Common myeloid progenitor, CD34-positive (primary cell): Measurements from ENCODE around the gene NEUROG2.
A peak's percentile ranks its signal among the peaks of the same experiment; 100 is the strongest.

Experiments
- CTCF ChIA-PET: fragments of 350-600 bp; sonication (Branson Sonifier 250); formaldehyde crosslinking; loops from one replicate; lab custom pipeline; 2021; ENCODE audit warnings: antibody characterized with exemption; lab: Charles Lee
- POLR2A ChIA-PET: fragments of 350-600 bp; sonication (Branson Sonifier 250); formaldehyde crosslinking; loops from one replicate; lab custom pipeline; 2021; ENCODE audit warnings: antibody characterized with exemption; lab: Charles Lee
- DNase-seq, 3 donors: peaks; one replicate each; pipeline versions ENCODE4 v3.0.0 to v3.0.0-alpha.2; 2013
- H3K27ac ChIP-seq, 2 experiments: 1 replicate in 1 of 2; 2 replicates in 1 of 2; pipeline ENCODE4 v1.7.0; 2013; ENCODE audit warnings: inconsistent platforms in 2 of 2, low read length in 2 of 2, mild to moderate bottlenecking in 2 of 2, low read depth in 1 of 2, moderate library complexity in 1 of 2; ENCODE audit not compliant: severe bottlenecking in 2 of 2, insufficient read depth in 1 of 2, poor library complexity in 1 of 2
- H3K27me3 ChIP-seq, 5 experiments: replicated peaks in 2 of 5; 1 replicate in 3 of 5; 2 replicates in 2 of 5; pipeline versions ENCODE4 v1.6.1 to v1.7.0; 2013; ENCODE audit warnings: low read length in 4 of 5, mild to moderate bottlenecking in 2 of 5, moderate library complexity in 2 of 5, inconsistent platforms in 1 of 5; ENCODE audit not compliant: insufficient read depth in 5 of 5, control insufficient read depth in 4 of 5
- H3K36me3 ChIP-seq, 4 experiments: 1 replicate in 2 of 4; 2 replicates in 2 of 4; pipeline versions ENCODE4 v1.6.1 to v1.7.0; 2013; ENCODE audit warnings: low read length in 3 of 4, control low read depth in 1 of 4, mild to moderate bottlenecking in 1 of 4; ENCODE audit not compliant: control insufficient read depth in 4 of 4, insufficient read depth in 4 of 4
- H3K4me1 ChIP-seq, 4 experiments: 1 replicate in 3 of 4; 2 replicates in 1 of 4; pipeline versions ENCODE4 v1.6.1 to v1.7.1; 2013; ENCODE audit warnings: low read length in 3 of 4, mild to moderate bottlenecking in 3 of 4, control low read depth in 1 of 4, inconsistent platforms in 1 of 4, moderate library complexity in 1 of 4; ENCODE audit not compliant: control insufficient read depth in 4 of 4, insufficient read depth in 4 of 4; ENCODE audit errors: control extremely low read depth in 1 of 4
- H3K4me3 ChIP-seq, 7 experiments: 1 replicate in 4 of 7; 2 replicates in 3 of 7; pipeline versions ENCODE4 v1.5.1 to v1.7.0; 2013; ENCODE audit warnings: mild to moderate bottlenecking in 7 of 7, low read length in 6 of 7, moderate library complexity in 6 of 7, inconsistent platforms in 2 of 7, low read depth in 2 of 7, control low read depth in 1 of 7; ENCODE audit not compliant: insufficient read depth in 4 of 7, control insufficient read depth in 1 of 7; ENCODE audit errors: extremely low read depth in 1 of 7
- H3K9me3 ChIP-seq, 5 experiments: 1 replicate in 4 of 5; 2 replicates in 1 of 5; pipeline versions ENCODE4 v1.6.1 to v1.7.1; 2013; ENCODE audit warnings: low read length in 4 of 5, mild to moderate bottlenecking in 2 of 5, inconsistent platforms in 1 of 5, low read depth in 1 of 5, moderate library complexity in 1 of 5; ENCODE audit not compliant: control insufficient read depth in 4 of 5, insufficient read depth in 2 of 5; ENCODE audit errors: control extremely low read depth in 1 of 5
- WGBS: methylation state at CpG from one replicate; pipeline ENCODE4 v1.1.5; 2013; ENCODE audit not compliant: insufficient coverage; 5-methylcytosine and 5-hydroxymethylcytosine counted together

Gene NEUROG2

DNA sequence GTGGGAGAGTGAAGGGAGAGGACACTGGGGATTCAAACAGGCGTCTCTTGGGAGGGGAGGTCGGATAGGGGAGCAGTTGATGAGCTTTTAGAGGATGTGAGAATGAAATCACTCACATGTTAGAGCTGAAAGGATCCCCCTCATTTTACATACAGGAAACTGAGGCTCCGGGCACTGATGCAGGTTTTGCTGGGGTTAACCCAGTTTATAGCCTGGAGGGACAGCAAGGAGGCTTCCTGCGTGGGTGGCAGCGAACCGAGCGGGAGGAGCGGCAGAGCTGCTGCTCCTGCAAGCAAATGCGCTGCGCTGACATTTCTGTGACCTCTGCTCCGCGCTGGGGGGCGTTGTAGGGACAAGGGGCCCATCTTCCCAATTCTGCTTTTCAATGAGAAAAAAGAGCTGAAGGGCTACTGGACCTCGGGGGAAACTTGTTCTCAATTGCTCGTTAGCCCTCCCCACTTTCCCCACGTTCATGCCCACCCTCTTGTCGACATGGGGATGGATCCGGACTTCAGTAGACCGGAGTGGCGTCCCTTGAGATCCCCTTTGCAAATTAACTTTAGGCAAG is 1.2 kb upstream of the NEUROG2 start:
- 9% methylated on average over 15 of the region's 20 CpGs for WGBS
- Histone ChIP-seq H3K27ac (no peak overlapping the region), H3K4me1 (peaks cover 0 to 37% (median 33%) of the 10 kb centered on the region in 4 experiments), H3K4me3 (peak overlapping the region in 1 of 7 experiments; percentile 36), H3K27me3 (peaks cover 53 to 100% (median 75%) of the 10 kb centered on the region in 5 experiments), H3K9me3 (peaks cover 0 to 10% (median 7%) of the 10 kb centered on the region in 5 experiments), H3K36me3 (no peaks in the 10 kb centered on the region)
- CTCF ChIA-PET: interaction anchor here (1.7 kb wide), 1 partner anchor 189 kb away, joined by 4 read pairs; no protein-coding TSS in a partner anchor
- DNase-seq: peak in 1 of 3 donors; percentile 30
- POLR2A ChIA-PET: no interaction called here

DNA sequence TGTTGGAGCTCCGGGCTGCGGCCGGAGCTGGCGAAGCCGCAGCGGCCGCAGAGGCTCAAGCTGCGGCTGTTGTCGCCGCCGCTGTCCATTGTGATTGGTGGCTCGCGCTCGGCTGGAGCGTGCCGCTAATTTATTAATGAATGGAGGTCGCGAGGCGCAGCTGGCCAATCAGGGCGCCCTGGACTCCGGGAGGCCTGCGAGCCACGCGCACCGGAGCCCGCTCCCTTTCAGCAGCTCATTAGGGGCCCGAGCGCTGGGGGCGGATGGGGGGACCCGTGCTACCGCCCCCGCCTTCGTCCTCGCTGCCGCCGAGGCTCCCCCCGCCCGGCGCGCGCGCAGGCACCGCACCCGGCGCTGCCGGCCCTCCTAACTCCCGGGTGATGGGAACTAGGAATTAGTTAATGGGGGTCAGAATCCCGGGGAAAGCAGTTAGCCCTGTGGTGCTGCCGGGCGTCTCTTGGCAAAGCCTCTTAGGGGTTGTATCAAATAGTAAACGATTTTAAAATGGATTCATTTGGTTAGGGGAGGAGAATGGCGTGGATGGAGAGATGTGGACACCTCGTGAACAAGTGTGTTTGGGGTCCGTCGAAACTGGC is 589 bp upstream of the NEUROG2 start:
- Histone ChIP-seq H3K4me1 (peaks cover 0 to 37% (median 33%) of the 10 kb centered on the region in 4 experiments), H3K4me3 (peak overlapping the region in 3 of 7 experiments; percentile 26 to 52 (median 49))

DNA sequence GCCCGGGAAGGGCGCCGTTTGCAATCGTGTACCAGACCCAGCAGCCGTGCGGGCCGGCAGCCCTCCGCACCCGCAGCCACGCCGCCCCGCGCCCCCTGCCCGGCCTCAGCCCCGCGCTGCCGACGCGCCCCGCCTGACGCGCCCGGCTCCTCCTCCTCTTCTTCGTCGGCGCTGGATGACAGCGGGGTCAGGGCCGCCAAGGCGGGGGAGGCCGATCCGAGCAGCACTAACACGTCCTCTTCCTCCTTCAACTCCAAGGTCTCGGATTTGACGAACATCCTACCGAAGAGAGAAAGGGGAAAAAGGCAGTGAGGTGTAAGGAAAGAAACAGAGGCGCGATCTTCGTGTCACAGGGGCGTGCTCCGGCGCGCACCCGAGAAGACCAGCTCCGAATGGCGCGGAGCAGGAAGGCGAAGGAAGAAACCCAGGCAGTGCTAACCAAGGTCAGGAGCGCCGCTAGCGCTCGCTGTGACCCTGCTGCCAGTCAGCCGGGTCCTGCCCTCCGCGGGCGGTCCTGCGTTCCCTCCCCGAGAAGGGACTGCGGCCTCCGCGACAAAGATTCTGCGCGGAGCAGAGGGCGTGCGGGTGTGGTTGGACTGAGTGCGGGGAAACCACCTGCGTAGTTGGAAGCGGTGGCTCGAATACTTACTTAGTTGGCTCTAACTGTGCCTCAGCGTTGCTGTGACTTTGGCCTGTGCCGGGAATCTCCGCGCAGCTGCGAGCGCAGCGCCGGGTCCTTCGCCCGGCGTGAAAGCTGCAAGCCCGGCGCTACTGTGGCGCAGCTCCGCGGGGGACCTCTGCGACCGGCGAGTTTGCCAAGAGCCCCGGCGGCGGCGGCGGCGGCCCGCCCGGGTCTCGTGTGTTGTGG is 548 bp downstream of the NEUROG2 start:
- Histone ChIP-seq H3K27me3 (peaks cover 43 to 100% (median 72%) of the 10 kb centered on the region in 5 experiments), H3K36me3 (no peaks in the 10 kb centered on the region), H3K4me3 (peak overlapping the region; percentile 36 to 81 (median 68)), H3K9me3 (peaks cover 0 to 11% (median 7%) of the 10 kb centered on the region in 5 experiments), H3K27ac (no peak overlapping the region), H3K4me1 (peaks cover 0 to 44% (median 40%) of the 10 kb centered on the region in 4 experiments)
- ChIA-PET CTCF (no interaction called here), POLR2A (no interaction called here)
- 0% methylated on average over 56 of the region's 96 CpGs for WGBS
- DNase-seq: peak in 2 of 3 donors; percentile 66 to 67

More for the DNA sequence above, 589 bp upstream of the NEUROG2 start:
- peaks cover 0 to 11% (median 7%) of the 10 kb centered on the region in 5 experiments for H3K9me3 ChIP-seq
- peak in 1 of 3 donors; percentile 44 for DNase-seq
- H3K27ac ChIP-seq: no peak overlapping the region
- peaks cover 48 to 100% (median 75%) of the 10 kb centered on the region in 5 experiments for H3K27me3 ChIP-seq
- WGBS: 1% methylated on average over 50 of the region's 55 CpGs
- ChIA-PET CTCF (no interaction called here), POLR2A (no interaction called here)
- no peaks in the 10 kb centered on the region for H3K36me3 ChIP-seq

DNA sequence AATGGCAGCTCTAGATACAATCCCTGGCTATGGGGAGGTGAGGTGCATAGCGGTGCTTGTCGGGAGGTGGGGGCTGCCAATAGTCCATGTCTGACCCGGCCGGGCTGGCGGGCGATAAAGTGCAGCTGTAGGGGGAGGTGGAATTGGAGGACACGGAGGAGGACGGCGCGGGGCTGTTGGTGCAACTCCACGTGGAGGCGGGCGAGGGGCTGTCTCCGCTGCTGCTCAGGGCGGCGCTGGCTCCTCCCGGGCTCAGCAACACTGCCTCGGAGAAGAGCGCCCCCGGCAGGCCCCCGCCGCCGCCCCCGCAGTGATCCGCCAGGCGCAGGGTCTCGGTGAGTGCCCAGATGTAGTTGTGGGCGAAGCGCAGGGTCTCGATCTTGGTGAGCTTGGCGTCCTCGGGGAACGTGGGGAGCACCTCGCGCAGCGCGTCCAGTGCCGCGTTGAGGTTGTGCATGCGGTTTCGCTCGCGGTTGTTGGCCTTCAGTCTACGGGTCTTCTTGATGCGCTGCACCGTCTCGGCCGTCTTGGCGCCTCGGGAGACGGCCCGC is 1.3 kb downstream of the NEUROG2 start:
- ChIA-PET POLR2A (no interaction called here), CTCF (no interaction called here)
- peak in 1 of 3 donors; percentile 43 for DNase-seq
- Histone ChIP-seq H3K27me3 (peaks cover 37 to 100% (median 70%) of the 10 kb centered on the region in 5 experiments), H3K4me3 (peak overlapping the region in 6 of 7 experiments; percentile 58 to 81 (median 70)), H3K4me1 (peaks cover 0 to 48% (median 45%) of the 10 kb centered on the region in 4 experiments), H3K9me3 (peaks cover 0 to 5% (median 1%) of the 10 kb centered on the region in 5 experiments), H3K27ac (no peak overlapping the region), H3K36me3 (no peaks in the 10 kb centered on the region)
- whole genome bisulfite sequencing: under 1% methylated on average over 44 of the region's 52 CpGs

DNA sequence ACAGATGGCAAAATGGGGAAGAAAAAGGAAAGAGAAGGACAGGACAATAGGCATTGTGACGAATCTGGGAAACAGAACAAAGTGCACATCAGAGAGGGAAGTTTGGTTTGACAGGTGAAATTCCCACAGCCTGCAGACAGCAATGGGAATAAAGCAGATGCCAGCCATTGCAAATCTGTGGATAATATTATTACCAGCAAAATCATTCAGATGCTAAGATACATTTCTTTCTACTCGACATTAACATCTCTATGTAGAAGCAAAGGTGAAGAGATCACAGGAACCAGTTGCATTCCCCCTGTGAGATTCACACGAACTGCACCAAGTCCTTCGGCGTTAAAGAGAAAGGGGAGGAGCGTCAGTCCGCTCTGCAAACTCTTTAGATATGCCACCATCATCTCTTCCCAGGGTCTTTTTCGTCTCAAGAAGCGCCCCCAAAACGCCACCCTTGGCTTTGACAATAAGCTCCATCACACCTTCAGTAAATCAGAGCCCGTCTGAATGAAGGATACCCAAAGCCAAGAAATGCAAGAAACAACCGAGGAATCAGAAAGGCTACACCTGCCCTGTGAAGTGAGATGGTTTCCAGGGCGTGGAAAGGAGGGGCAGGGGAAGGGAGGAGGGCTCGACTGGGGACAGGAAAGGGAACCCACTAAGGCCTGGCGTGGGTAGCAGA is 1.9 kb downstream of the NEUROG2 start:
- Histone ChIP-seq H3K27ac (no peak overlapping the region), H3K4me1 (peaks cover 0 to 53% (median 49%) of the 10 kb centered on the region in 4 experiments), H3K4me3 (peak overlapping the region in 2 of 7 experiments; percentile 11 to 81), H3K27me3 (peaks cover 33 to 100% (median 74%) of the 10 kb centered on the region in 5 experiments), H3K36me3 (no peaks in the 10 kb centered on the region), H3K9me3 (peaks cover 0 to 2% (median 0%) of the 10 kb centered on the region in 5 experiments)
- peak in 1 of 3 donors; percentile 44 for DNase-seq
- POLR2A ChIA-PET: no interaction called here
- CTCF ChIA-PET: no interaction called here
- WGBS: 1% methylated on average over 13 of the region's 15 CpGs

DNA sequence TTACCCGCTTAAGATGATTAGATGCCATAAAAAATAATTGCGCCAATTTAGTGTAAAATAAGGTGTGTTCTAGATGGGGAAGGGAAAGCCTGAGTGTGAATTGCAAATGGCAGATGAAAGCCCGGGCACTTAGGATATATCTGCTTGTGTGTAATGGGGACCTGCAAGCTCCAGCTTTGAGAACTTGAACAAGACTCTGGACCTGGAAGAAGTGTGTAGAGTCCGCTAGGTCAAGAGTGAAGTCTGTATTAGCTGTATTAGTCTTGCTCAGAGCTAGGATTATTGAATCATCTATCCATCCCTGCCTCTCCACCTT is 4.2 kb downstream of the NEUROG2 start:
- Histone ChIP-seq H3K36me3 (no peaks in the 10 kb centered on the region), H3K27me3 (peaks cover 37 to 97% (median 73%) of the 10 kb centered on the region in 5 experiments), H3K9me3 (peaks cover 0 to 2% (median 0%) of the 10 kb centered on the region in 5 experiments), H3K4me1 (peaks cover 0 to 45% (median 41%) of the 10 kb centered on the region in 4 experiments), H3K27ac (no peak overlapping the region), H3K4me3 (no peak overlapping the region)
- WGBS: 18% methylated on average over 1 of the region's 4 CpGs
- ChIA-PET CTCF (interaction anchor here (2.1 kb wide), 1 partner anchor 11 kb away, joined by 19 read pairs; no protein-coding TSS in a partner anchor), POLR2A (no interaction called here)
- DNase-seq: peak in 1 of 3 donors; percentile 8
